Right forelimb (tissue), 1 donor: ENCODE measurements around the gene ERGIC2.
"Not testable (repeated sequence)": the region's sequence is repeated elsewhere in the genome, so short reads cannot be mapped to it uniquely, and the experiment has no call there.

Source experiments
- DNase-seq: peaks from one replicate; pipeline ENCODE4 v3.0.0-alpha.2; 2018

Gene ERGIC2

DNA sequence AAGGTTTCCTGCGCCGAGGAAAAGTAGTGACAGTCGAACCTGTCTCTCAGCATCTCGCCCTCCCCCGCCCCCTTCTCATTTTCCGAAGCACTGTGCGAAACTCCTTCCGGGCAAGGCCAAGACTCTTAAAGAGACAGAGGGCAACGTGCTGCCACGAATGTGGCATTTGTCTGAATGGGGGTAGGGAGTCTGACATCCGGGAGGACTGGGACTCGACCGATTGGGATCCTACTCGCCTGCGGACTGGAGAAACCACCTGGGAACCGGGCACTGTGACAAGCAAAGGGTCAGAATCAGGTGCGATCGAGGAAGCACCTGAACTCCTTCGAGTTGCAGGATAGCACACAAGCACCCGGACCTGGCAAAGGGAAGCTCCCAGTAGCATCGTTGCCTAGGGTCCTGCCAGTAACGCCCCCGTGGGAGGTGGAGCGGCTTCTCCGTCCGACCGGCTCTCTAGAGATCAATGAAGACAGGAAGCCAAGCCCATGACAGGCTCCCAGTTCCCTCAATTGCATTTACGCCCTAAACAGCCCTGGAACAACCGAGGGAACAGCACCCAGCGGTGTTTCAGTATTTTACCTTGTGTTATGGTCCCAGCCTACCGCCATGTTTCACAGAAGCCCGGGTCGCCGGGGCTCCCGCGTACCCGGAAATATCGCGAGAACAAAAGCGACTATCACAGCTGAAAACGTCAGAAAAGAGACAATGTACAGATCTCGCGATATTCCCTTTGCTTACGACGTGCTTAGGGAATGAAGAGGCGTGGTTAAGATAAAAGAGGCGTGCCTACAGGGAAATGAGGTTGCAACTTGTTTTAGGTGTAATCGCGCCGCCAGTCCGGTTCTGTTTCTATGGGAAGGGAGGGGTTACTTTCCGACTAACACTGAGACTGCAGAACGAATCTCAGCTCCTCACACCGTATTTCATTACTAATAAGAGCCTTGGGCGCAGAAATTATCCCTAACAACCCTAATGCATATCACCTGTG, at the start of gene ERGIC2:
ERGIC2 (minus strand) TSS at position 637 of the 988 bp plus-strand sequence. CDS start 9,539 bp downstream, outside the sequence.
- DNase-seq = peak; percentile 94

DNA sequence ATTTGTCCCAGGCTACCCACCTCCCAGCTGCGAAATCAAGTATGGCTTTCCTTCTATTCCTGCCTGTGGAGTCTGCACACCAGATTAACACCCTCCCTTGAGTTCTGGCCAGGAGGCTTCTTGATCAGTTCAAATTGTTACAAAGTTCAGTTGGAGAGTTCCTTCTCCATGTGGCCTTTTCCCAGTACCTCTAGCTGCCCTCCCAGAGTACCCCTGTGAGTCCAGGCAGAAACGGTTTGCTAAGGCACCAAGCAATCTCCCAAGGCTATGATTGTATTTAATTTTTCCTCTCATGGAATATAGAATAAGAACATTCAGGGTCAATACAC, 49.7 kb upstream of the ERGIC2 start:
- no peak for DNase-seq

GRCh38 chr12:29429999-29430715, 49.2 kb upstream of the ERGIC2 start:
- DNase-seq = no peak

DNA sequence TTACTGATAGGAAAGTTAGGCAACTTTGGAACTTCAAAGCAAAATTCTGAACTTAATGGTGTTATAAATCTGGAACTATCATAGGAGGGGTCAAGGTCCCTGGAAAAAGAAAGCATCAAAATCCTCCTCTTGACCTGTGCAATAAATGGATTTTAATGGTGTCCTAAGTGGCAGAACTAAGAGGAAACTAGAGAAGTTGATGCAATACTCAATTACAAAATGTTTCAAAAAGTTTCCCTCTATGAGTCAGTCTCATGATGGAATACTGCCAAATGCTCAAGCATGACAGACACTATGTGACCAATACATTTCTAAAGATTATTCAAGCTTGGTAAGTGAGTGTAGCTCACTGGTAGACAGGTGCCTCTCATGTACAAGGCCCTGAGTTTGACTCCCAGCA, 47.7 kb upstream of the ERGIC2 start:
- no peak for DNase-seq

GRCh38 chr12:29427964-29428363, 47.0 kb upstream of the ERGIC2 start:
- no peak for DNase-seq

DNA sequence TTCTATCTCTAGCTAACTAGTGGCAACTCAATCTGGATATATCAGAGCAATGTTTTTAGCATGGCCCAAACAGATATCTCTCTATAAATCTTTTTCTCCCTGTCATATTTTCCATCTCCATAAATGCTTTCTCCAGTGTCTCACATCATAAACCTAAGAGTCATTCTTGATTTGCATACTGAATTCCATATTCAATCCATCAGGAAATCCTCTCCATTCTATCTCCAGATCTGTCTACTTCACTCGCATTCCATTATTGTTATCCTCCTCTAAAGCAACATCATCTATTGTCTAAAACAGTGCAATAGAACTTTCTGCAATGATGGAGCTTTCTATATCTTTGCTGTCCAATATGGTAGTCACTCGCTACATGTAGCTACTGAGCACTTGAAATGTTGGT, 45.5 kb upstream of the ERGIC2 start:
- no peak for DNase-seq

DNA sequence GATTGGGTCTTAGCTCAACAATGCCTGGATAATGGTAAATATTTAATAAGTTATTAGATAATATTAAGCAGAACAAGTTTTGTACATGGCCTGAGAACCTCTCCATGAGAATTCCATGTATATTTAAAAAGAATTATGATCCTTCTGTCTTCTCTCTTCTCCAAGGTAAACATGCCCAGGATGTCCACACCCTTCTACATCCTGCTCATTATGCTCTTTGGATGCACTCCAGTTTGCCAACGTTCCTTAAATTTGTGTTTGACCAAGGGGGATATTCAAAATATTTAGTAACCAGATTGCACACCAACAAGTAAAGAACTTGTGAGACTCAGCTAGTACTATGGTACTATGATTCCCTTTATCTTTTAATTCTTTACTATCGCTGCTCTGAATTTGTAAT, 44.8 kb upstream of the ERGIC2 start:
- DNase-seq = no peak

DNA sequence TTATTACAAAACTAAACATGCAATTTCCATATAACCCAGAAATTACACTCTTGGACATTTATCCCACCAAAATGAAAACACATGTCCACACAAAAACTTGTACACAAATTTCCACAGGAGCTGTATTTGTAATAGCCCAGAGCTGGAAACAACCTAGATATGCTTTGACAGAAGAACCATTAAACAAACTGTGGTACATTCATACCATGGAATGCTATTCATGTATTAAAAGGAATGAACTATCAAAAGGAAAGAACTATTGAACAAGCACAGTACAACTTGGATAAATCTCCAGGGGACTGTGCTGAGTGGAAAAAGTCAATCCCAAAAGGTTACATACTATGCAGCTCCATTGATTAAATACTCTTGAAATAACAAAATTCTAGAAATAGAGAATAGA, 35.8 kb upstream of the ERGIC2 start:
- no peak for DNase-seq

DNA sequence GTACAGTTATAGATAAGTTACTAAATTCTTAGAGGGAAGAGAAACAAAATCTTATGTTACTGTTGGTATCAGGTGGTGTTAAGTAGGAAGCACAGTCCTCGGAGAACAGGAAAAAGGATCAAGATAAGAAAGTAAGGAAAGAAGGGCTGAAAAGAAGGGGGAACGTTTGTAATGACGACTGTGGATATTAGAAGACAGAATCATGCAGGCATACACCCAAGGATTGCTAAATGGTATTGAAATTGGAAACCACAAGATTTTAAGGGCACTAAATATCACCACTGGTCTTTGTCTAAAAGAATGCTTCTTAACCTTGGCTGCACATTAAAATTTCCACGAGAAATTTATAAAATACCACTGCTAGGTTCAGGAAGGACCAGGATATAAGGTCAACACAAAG, 34.1 kb upstream of the ERGIC2 start:
- no peak for DNase-seq

DNA sequence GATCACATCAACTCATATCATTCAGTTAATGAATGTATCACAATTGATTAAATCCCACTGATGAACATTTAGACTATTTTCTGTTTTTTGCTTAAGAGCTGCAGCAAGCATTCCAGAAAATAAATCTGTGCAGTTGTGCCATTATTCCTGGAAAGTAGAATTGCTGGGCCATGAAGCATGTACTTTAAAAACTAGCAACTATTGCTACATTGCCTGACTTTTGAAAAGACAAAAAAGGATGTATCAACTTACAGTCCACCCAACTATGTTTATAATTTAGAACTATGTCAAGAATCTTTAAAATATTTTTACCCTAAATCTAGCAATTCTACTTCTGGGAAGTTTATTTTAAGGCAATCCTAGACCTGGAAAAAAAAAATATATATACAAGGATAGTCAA, 33.4 kb upstream of the ERGIC2 start:
- no peak for DNase-seq

DNA sequence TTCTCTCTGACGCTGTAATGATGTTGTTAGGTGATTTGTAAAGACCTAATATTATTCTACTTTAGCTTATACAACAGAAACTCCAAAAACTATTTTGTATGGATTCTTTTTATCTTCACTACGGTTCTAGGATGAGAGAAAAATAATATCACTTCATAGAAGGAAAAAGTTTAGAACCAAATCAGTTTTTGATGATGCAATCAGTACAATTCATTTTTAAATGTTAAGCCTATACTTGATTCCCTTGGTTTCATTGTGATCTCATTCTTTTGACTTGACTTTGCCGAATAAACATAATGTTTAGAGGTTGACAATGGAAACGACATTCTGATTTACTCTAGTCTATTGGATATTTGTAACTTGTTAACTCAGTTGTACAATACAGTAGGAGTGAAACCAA, 24.6 kb upstream of the ERGIC2 start:
- no peak for DNase-seq

DNA sequence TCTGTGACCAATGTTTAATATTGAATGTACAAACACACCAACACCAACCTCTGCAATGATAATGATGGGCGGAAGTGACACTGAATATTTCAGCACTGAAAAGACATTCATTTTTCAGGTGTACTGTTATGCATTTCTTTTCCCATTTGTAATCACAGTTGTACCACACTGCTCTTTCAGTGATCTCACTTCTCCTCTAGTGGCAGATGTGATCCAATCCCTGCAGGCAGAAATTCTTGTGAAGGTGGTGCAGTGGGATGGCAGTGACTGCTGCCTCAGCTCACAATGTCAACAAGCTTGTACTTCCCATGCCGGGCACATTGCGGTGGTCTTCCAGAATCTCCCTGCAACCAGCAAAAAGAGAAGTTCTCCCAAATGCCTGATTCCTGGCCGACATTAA, 23.0 kb upstream of the ERGIC2 start:
- DNase-seq = no peak

GRCh38 chr12:29402437-29402836, 21.5 kb upstream of the ERGIC2 start:
- no peak for DNase-seq

DNA sequence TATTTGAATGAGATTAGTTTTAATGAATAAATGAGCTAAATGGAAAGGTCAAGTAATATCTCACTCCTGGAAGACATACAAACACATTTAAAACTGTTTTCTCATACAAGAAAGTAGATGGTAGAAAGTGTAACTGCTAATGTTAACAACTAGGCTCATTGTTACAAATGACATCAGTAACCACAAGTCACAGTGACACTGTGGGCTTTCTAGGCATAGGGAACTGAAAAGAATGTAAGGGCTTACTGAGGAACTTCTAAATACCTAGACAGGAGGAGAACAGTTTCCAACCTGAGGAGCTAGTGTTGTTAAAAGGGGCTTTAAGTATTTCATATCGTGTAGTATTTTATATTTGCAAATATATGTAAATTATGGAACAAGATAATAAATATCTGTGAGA, 17.5 kb upstream of the ERGIC2 start:
- no peak for DNase-seq

- DNase-seq = no peak
Measured at GRCh38 chr12:29396774-29397173, 15.8 kb upstream of the ERGIC2 start.

- DNase-seq = no peak
Measured at GRCh38 chr12:29395356-29395755, 14.4 kb upstream of the ERGIC2 start.

GRCh38 chr12:29390419-29390818, 9.4 kb upstream of the ERGIC2 start:
- DNase-seq = not testable (repeated sequence)

GRCh38 chr12:29389295-29389919, 8.4 kb upstream of the ERGIC2 start:
- no peak for DNase-seq

DNA sequence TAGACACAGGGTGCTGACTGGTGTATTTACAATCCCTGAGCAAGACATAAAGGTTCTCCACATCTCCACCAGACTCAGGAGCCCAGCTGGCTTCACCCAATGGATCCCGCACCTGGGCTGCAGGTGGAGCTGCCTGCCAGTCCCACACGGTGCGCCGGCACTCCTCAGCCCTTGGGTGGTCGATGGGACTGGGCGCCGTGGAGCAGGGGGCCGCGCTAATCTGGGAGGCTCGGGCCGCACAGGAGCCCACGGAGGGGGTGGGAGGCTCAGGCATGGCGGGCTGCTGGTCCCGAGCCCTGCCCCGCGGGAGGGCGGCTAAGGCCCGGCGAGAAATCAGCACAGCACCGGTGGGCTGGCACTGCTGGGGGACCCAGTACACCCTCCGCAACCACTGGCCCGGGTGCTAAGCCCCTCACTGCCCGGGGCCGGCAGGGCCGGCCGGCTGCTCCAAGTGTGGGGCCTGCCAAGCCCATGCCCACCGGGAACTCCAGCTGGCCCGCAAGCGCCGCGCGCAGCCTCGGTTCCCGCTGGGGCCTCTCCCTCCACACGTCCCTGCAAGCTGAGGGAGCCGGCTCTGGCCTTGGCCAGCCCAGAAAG, 5.2 kb upstream of the ERGIC2 start:
- not testable (repeated sequence) for DNase-seq

DNA sequence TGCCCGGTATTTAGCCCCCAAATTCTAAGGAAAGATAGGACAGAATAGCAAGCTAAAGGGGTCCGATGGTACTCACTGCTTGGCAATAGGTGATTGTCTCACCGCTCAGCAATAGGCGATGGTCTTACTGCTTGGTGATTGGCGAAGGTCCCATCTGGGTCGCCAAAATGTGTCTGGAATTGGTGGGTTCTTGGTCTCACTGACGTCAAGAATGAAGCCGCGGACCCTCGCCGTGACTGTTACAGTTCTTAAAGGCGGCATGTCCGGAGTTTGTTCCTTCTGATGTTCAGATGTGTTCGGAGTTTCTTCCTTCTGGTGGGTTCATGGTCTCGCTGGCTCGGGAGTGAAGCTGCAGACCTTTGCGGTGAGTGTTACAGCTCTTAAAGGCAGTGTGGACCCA, 4.2 kb upstream of the ERGIC2 start:
- DNase-seq = not testable (repeated sequence)

DNA sequence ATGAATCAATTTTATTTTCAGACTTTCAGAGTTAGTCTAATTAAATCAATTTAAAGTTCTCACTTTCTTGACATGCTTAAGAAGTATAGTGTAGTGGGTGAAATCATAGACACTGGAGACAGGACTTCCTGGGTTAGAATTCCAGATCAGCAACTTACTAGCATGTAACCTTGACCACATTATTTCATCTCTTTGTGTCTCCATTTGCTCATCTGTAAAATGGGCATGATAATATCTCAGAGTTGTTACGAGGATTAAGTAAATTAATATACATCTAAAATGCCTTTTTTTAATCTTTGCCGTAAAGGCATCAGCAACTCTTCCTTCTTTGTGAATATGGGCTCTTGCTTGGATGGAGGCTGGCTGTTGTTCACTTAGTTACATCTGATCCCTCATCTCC, 1.3 kb upstream of the ERGIC2 start:
- DNase-seq = no peak

DNA sequence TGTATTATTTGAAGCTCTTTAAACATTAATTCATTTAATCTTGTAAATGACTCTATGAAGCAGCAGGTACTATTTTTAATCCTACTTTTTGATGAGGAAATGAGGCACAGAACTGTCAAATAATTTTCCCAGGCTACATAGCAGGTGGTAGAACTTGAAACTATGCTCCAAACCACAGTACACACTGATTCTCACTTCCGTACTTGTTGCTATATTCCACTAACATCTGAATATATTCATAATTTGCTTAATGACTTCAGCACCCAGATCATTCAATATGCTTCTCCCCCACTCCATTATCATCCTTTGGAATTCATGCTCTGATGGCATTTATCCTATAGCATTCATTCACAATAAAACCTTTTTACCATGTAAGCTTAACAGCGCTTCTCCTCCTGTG, 4.9 kb downstream of the ERGIC2 start:
- no peak for DNase-seq

DNA sequence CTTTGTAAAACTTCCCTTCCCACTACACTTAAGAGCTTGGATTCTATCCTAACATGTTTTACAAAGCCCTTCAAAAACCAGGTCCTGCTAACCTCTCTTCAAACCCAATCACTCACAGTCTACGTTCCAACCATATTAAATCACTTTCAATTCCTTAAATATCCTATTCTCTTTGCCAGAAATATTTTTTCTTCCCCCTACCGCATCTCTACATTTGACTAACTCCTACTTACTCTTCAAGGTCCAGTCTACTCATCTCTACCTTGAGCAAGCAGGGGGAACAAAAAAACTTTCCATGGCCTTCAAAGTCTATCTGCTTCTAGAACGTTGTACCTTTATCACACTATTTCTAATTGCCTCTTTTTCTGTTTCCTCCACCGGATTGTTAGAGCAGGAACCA, 6.1 kb downstream of the ERGIC2 start:
- no peak for DNase-seq
